Neural cell (in vitro differentiated cells): ENCODE data around the gene NRXN2.

Experiments used
- CTCF ChIP-seq: fragments of 450-650 bp; IDR thresholded peaks from 2 replicates; pipeline ENCODE4 v1.5.1; 2014; ENCODE audit warnings: antibody characterized with exemption, mild to moderate bottlenecking, moderate library complexity; ENCODE audit not compliant: poor library complexity, severe bottlenecking
- EP300 ChIP-seq: fragments of 450-650 bp; conservative IDR thresholded peaks from 2 replicates; pipeline ENCODE4 v1.6.1; 2014; ENCODE audit warnings: antibody characterized with exemption, mild to moderate bottlenecking, moderate library complexity; ENCODE audit not compliant: poor library complexity, severe bottlenecking
- EZH2 ChIP-seq: fragments of 200-600, 300-800 bp; shearing (Covaris generic), sonication (generic); IDR thresholded peaks from 2 replicates; pipeline ENCODE4 v1.6.1; 2014; ENCODE audit warnings: antibody characterized with exemption, low read length, borderline replicate concordance, mild to moderate bottlenecking; ENCODE audit not compliant: insufficient read depth, poor library complexity, severe bottlenecking
- REST ChIP-seq: IDR thresholded peaks from 2 replicates; pipeline ENCODE4 v1.6.1; 2012; ENCODE audit warnings: borderline replicate concordance
- SMC3 ChIP-seq: fragments of 450-650 bp; conservative IDR thresholded peaks from 2 replicates; pipeline ENCODE4 v1.6.1; 2014; ENCODE audit warnings: antibody characterized with exemption, mild to moderate bottlenecking, moderate library complexity; ENCODE audit not compliant: poor library complexity
- TAF1 ChIP-seq: IDR thresholded peaks from 2 replicates; pipeline ENCODE4 v1.6.1; 2012; ENCODE audit warnings: low read depth

DNA sequence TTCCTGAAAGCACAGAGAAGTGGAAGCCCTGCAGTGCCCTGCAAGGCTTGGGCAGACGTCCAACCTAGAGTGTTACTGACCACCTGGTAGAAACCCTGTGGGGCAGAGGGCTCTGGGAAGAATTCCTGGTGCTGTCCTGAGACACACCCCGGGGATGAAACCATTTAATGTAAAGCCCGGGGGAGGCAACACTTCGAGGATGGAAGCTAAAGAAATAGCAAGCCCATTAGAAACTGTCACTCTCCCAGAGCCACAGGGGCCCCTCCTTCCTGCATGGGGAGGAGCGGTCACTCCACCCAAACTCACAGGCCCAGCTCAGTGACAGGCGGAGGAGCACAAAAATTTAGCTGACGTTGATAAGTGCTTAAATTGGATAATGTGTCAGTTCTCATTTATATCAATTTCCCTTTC lies 57.6 kb downstream of the NRXN2 start:
- TF ChIP-seq CTCF, result no peak
- TF ChIP-seq REST, result no peak
- no peak for TF ChIP-seq TAF1
- no peak for TF ChIP-seq SMC3
- no peak for TF ChIP-seq EP300
- no peak for TF ChIP-seq EZH2
